Stomach (tissue), 4 donors: ENCODE results near the gene TBCEL.
"Not testable (repeated sequence)": the region's sequence is repeated elsewhere in the genome, so short reads cannot be mapped to it uniquely, and the experiment has no call there.

Source experiments
- CTCF ChIP-seq, 7 experiments: fragments of 450-650 bp in 4 of 7; fragments of 200-600 bp in 3 of 7; sonication (generic) in 3 of 7; IDR thresholded peaks; one replicate each; pipeline ENCODE4 v1.5.1; 2016 to 2019; ENCODE audit warnings: antibody characterized with exemption in 7 of 7, control low read depth in 2 of 7, mild to moderate bottlenecking in 1 of 7
- EP300 ChIP-seq: sonication (generic); formaldehyde crosslinking; IDR thresholded peaks from one replicate; pipeline ENCODE4 v1.6.1; 2017; ENCODE audit warnings: antibody characterized with exemption
- POLR2A ChIP-seq, 4 donors: fragments of 450-650 bp; IDR thresholded peaks; one replicate each; pipeline ENCODE4 v1.6.1; 2016; ENCODE audit warnings: antibody characterized with exemption in 4 of 4, control low read depth in 2 of 4, mild to moderate bottlenecking in 1 of 4, moderate library complexity in 1 of 4
- POLR2AphosphoS5 ChIP-seq, 3 donors: sonication (generic); formaldehyde crosslinking; IDR thresholded peaks; one replicate each; pipeline ENCODE4 v1.6.1; 2016; ENCODE audit warnings: antibody characterized with exemption in 3 of 3

- not testable (repeated sequence) for TF ChIP-seq CTCF (IDR thresholded peaks at IDR 0.05); POLR2A (IDR thresholded peaks at IDR 0.05); EP300; POLR2AphosphoS5 (IDR thresholded peaks at IDR 0.05)
Measured at GRCh38 chr11:121021718-121022117, 2.2 kb upstream of the TBCEL start.
